ENCODE measurements around the gene DNAAF9. TPM values are rescaled to one million over a fixed set of nuclear protein-coding genes. Genes with fewer than 3 reads are reported as not detected.

Gene DNAAF9
- total and polyA plus RNA-seq, 2 of the 8 experiments (the other 6 are each of a cell fraction or from before 2014, with no cell fraction given) = 2.6 to 5.7 TPM

- TF ChIP-seq USF2 (IDR thresholded peaks at IDR 0.05; ENCODE audit: low read length) (no peak), EZH2 (IDR thresholded peaks at IDR 0.05; ENCODE audit: low read depth, low read length, severe bottlenecking) (no peak), YY1 (IDR thresholded peaks at IDR 0.05; ENCODE audit: low read depth, low read length) (no peak), RXRA (IDR thresholded peaks at IDR 0.05; ENCODE audit: insufficient read depth, low read depth, low read length) (no peak), KDM4A (IDR thresholded peaks at IDR 0.05; ENCODE audit: low read depth, low read length, severe bottlenecking) (no peak), SIX5 (IDR thresholded peaks at IDR 0.05; ENCODE audit: low read depth, low read length) (no peak), ATF2 (IDR thresholded peaks at IDR 0.05; ENCODE audit: low read length) (no peak)
Measured at GRCh38 chr20:3412600-3413392, 5.3 kb upstream of the DNAAF9 start (continued).
